ENCODE results near the gene EXOC4.

Gene EXOC4

DNA sequence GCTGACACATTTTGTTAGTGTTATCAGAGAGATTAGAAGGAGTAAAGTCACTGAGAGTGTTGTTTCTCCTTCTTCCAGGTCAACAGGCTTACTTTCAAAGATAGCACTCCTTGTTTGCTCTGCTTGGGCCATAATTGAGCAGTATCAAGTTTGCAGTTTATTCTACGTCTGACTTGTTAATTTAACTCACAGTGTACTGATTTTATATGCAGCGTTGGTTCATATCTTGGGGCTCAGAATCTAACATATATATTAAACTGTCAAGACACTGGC lies 430.2 kb downstream of the EXOC4 start:
- TF ChIP-seq FOXP2 (optimal IDR thresholded peaks at IDR 0.05; ENCODE audit: control extremely low read depth, extremely low read length, insufficient read depth): no peak
- TF ChIP-seq POLR2AphosphoS5 (IDR thresholded peaks at IDR 0.05; ENCODE audit: borderline replicate concordance, low read depth, low read length): no peak
- no peak for TF ChIP-seq EZH2 (IDR thresholded peaks at IDR 0.05)
- Histone ChIP-seq H3K9me3 (ENCODE audit: low read depth, low read length) (no peaks in the 10 kb centered on the region), H3K27ac (no peak overlapping the region), H3K4me3 (no peak overlapping the region), H3K36me3 (ENCODE audit: insufficient read depth, low read length) (no peaks in the 10 kb centered on the region), H3K9ac (ENCODE audit: insufficient read length) (no peak overlapping the region)
- no peak for DNase-seq (ENCODE audit: low read depth, low spot score)

DNA sequence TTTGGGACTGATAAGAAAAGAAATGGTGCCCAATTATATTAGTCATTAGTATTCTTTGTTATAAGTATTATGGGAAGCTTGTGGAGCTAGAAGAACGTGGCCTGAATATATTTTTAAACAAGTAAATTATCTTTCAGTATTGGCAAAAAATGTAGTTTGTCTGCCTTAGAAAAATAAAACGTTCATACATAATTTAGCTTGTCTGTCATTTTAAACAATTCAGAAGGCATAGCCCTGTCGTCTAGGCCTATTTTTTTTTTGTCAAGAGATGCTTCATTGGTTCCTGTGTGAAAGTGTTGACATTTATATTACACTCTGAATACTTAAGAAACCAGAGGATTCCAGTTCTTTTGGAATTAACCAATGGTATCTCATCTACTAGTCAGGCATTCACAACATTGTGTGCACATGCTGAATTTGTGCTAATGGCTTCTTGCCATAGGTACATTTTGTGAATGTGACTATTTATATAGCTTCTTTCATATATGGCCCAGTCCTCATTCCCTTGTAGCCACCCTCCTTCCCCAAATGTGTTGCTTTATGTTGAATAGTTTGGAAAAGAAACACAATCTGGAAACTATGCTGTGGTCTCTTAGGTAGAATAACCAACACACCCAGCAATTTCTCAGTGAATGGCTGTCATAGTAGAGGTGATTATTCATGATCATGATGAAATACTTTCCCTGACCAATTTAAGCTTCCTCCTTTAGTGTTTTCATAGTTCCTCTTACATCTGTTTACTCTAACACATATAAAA lies 435.8 kb downstream of the EXOC4 start:
- Histone ChIP-seq H3K27ac (peak overlapping the region; percentile 20; the same call in 1 of the 2 replicates), H3K9me3 (ENCODE audit: low read depth, low read length) (no peaks in the 10 kb centered on the region)
- DNase-seq (ENCODE audit: low read depth, low spot score): no peak

GRCh38 chr7:133690740-133691139 lies 437.9 kb downstream of the EXOC4 start:
- no peak for TF ChIP-seq POLR2AphosphoS5 (IDR thresholded peaks at IDR 0.05; ENCODE audit: borderline replicate concordance, low read depth, low read length)
- TF ChIP-seq EZH2 (IDR thresholded peaks at IDR 0.05): no peak
- no peak for TF ChIP-seq FOXP2 (optimal IDR thresholded peaks at IDR 0.05; ENCODE audit: control extremely low read depth, extremely low read length, insufficient read depth)
- H3K9ac ChIP-seq (ENCODE audit: insufficient read length): no peak overlapping the region
- no peaks in the 10 kb centered on the region for H3K36me3 ChIP-seq (ENCODE audit: insufficient read depth, low read length)
- H3K4me3 ChIP-seq: no peak overlapping the region
- DNase-seq (ENCODE audit: low read depth, low spot score): no peak
- no peaks in the 10 kb centered on the region for H3K9me3 ChIP-seq (ENCODE audit: low read depth, low read length)
- H3K27ac ChIP-seq: no peak overlapping the region

More for the DNA sequence above, 435.8 kb downstream of the EXOC4 start:
- H3K36me3 ChIP-seq (ENCODE audit: insufficient read depth, low read length): no peaks in the 10 kb centered on the region
- H3K4me3 ChIP-seq: no peak overlapping the region
- H3K9ac ChIP-seq (ENCODE audit: insufficient read length): no peak overlapping the region
- TF ChIP-seq EZH2 (IDR thresholded peaks at IDR 0.05): no peak
- no peak for TF ChIP-seq POLR2AphosphoS5 (IDR thresholded peaks at IDR 0.05; ENCODE audit: borderline replicate concordance, low read depth, low read length)
- no peak for TF ChIP-seq FOXP2 (optimal IDR thresholded peaks at IDR 0.05; ENCODE audit: control extremely low read depth, extremely low read length, insufficient read depth)

DNA sequence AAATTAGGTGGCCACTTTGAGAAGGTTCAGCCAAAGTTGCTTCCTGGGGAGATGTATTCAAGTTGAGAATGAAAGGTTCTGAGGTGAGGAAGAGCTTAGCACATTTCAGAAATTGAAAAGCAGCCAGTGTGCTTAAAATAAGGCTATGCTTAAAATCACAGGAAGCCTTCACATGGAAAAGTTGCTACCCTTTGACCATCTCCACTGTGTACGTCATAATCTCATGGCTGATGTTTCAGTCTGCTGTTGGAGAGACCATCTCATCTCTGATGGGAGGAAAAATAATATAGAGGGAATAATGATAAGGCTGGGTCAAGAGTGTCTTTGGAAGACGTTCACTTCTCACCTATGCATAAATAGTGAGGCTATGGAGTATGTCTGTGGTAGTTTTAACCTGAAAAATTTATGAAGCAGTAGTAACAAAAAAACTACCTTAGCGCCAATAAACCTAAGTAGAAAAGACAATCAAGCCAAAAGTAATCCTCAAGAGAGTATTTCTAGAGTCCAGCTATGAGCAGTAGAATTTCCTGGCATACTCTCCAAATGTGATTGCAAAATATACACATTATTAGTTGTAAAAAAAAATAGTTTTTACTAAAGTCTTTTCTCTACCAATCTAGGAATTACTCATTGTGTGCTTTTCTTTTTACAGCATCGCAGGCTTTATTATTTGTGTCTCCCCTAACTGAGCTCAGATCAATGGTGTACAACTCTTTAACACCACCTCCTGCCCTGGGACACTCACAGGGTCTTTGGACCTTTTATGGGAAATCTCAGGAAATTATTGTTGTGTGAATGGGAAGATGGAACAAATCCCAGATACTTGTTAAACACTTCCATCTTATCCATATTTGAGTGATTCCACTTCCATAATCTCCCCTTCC lies 439.1 kb downstream of the EXOC4 start:
- Histone ChIP-seq H3K9ac (ENCODE audit: insufficient read length) (no peak overlapping the region), H3K36me3 (ENCODE audit: insufficient read depth, low read length) (no peaks in the 10 kb centered on the region), H3K27ac (no peak overlapping the region), H3K4me3 (no peak overlapping the region), H3K9me3 (ENCODE audit: low read depth, low read length) (no peaks in the 10 kb centered on the region)
- no peak for DNase-seq (ENCODE audit: low read depth, low spot score)
- TF ChIP-seq POLR2AphosphoS5 (IDR thresholded peaks at IDR 0.05; ENCODE audit: borderline replicate concordance, low read depth, low read length): no peak
- TF ChIP-seq EZH2 (IDR thresholded peaks at IDR 0.05): no peak
- TF ChIP-seq FOXP2 (optimal IDR thresholded peaks at IDR 0.05; ENCODE audit: control extremely low read depth, extremely low read length, insufficient read depth): no peak

DNA sequence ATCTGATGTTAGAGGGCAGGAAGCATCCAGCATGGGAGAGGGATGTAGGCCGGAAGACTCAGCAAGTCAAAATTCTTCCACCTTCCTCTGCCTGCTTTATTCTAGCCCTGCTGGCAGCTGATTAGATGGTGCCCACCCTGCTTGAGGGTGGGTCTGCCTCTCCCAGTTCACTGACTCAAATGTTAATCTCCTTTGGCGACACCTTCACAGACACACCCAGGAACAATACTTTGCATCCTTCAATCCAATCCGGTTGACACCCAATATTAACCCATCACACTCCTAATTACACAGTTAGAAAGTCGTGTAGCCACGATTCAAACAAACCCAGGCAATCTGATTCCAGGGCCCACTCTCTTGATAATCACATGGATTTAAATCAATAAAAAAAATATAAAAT lies 440.4 kb downstream of the EXOC4 start:
- no peak for DNase-seq (ENCODE audit: low read depth, low spot score)
- no peaks in the 10 kb centered on the region for H3K36me3 ChIP-seq (ENCODE audit: insufficient read depth, low read length)
- H3K4me3 ChIP-seq: no peak overlapping the region
- H3K27ac ChIP-seq: no peak overlapping the region
- H3K9ac ChIP-seq (ENCODE audit: insufficient read length): no peak overlapping the region
- TF ChIP-seq EZH2 (IDR thresholded peaks at IDR 0.05): no peak
- no peaks in the 10 kb centered on the region for H3K9me3 ChIP-seq (ENCODE audit: low read depth, low read length)

- Histone ChIP-seq H3K9me3 (ENCODE audit: low read depth, low read length) (no peaks in the 10 kb centered on the region), H3K27ac (no peak overlapping the region), H3K36me3 (ENCODE audit: insufficient read depth, low read length) (no peaks in the 10 kb centered on the region), H3K4me3 (no peak overlapping the region), H3K9ac (ENCODE audit: insufficient read length) (no peak overlapping the region)
- no peak for DNase-seq (ENCODE audit: low read depth, low spot score)
- no peak for TF ChIP-seq EZH2 (IDR thresholded peaks at IDR 0.05)
- TF ChIP-seq FOXP2 (optimal IDR thresholded peaks at IDR 0.05; ENCODE audit: control extremely low read depth, extremely low read length, insufficient read depth): no peak
- no peak for TF ChIP-seq POLR2AphosphoS5 (IDR thresholded peaks at IDR 0.05; ENCODE audit: borderline replicate concordance, low read depth, low read length)
These were observed 443.2 kb downstream of the EXOC4 start for GRCh38 chr7:133696056-133696455.

- TF ChIP-seq POLR2AphosphoS5 (IDR thresholded peaks at IDR 0.05; ENCODE audit: borderline replicate concordance, low read depth, low read length) (no peak), EZH2 (IDR thresholded peaks at IDR 0.05) (no peak), FOXP2 (optimal IDR thresholded peaks at IDR 0.05; ENCODE audit: control extremely low read depth, extremely low read length, insufficient read depth) (no peak)
- Histone ChIP-seq H3K9ac (ENCODE audit: insufficient read length) (no peak overlapping the region), H3K9me3 (ENCODE audit: low read depth, low read length) (no peaks in the 10 kb centered on the region), H3K36me3 (ENCODE audit: insufficient read depth, low read length) (no peaks in the 10 kb centered on the region), H3K27ac (no peak overlapping the region), H3K4me3 (no peak overlapping the region)
- DNase-seq (ENCODE audit: low read depth, low spot score): no peak
These were observed 444.7 kb downstream of the EXOC4 start for GRCh38 chr7:133697585-133697984.

DNA sequence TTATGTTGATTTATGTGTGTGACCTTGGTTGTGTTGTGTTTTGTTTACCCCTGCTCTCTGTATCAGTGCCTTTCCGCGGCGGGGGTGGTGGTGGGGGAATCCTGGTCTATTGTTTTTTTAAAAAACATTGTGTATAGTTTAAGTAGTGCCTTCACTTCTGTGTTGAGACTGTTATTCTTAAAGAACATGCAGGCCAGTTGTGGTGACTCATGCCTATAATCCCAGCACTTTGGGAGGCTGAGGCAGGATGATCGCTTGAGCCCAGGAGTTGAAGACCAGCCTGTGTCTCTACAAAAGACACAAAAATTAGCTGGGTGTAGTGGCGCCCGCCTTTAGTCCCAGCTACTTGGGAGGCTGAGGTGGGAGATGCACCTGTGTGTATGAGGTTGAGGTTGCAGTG lies 445.2 kb downstream of the EXOC4 start:
- no peaks in the 10 kb centered on the region for H3K9me3 ChIP-seq (ENCODE audit: low read depth, low read length)
- no peak overlapping the region for H3K4me3 ChIP-seq
- DNase-seq (ENCODE audit: low read depth, low spot score): no peak
- H3K27ac ChIP-seq: no peak overlapping the region
- no peak for TF ChIP-seq POLR2AphosphoS5 (IDR thresholded peaks at IDR 0.05; ENCODE audit: borderline replicate concordance, low read depth, low read length)
- TF ChIP-seq EZH2 (IDR thresholded peaks at IDR 0.05): no peak
- TF ChIP-seq FOXP2 (optimal IDR thresholded peaks at IDR 0.05; ENCODE audit: control extremely low read depth, extremely low read length, insufficient read depth): no peak
- H3K36me3 ChIP-seq (ENCODE audit: insufficient read depth, low read length): no peaks in the 10 kb centered on the region
- H3K9ac ChIP-seq (ENCODE audit: insufficient read length): no peak overlapping the region

Data from SK-N-MC (cell line).